BE2C (cell line): ENCODE data around the gene HTN1.
A peak's percentile ranks its signal among the peaks of the same experiment; 100 is the strongest.
"Not testable (repeated sequence)": the region's sequence is repeated elsewhere in the genome, so short reads cannot be mapped to it uniquely, and the experiment has no call there.

ENCODE experiments used
- DNase-seq: peaks from one replicate; pipeline ENCODE4 v3.0.0-alpha.2; 2020
- H3K27me3 ChIP-seq: fragments of 250-450 bp; sonication (Bioruptor Pico); 2 replicates; pipeline ENCODE4 v1.5.1; 2020; ENCODE audit warnings: mild to moderate bottlenecking
- H3K36me3 ChIP-seq: fragments of 250-450 bp; sonication (Bioruptor Pico); 2 replicates; pipeline ENCODE4 v1.5.1; 2020; ENCODE audit warnings: mild to moderate bottlenecking
- H3K4me1 ChIP-seq: fragments of 250-450 bp; sonication (Bioruptor Pico); 2 replicates; pipeline ENCODE4 v1.5.1; 2020
- H3K4me3 ChIP-seq: 2 replicates; pipeline ENCODE4 v1.5.1; 2011; ENCODE audit warnings: low read depth, low read length
- H3K9me3 ChIP-seq: fragments of 250-450 bp; sonication (Bioruptor Pico); 2 replicates; pipeline ENCODE4 v1.5.1; 2020
- CTCF ChIP-seq: IDR thresholded peaks from 2 replicates; pipeline ENCODE4 v1.5.1; 2012; ENCODE audit warnings: mild to moderate bottlenecking, low read depth, low read length

Gene HTN1

GRCh38 chr4:70041652-70042286 lies 8.5 kb upstream of the HTN1 start:
- Histone ChIP-seq H3K4me1 (no peaks in the 10 kb centered on the region), H3K36me3 (no peaks in the 10 kb centered on the region), H3K27me3 (no peaks in the 10 kb centered on the region), H3K9me3 (no peaks in the 10 kb centered on the region; the same call in 1 of the 2 replicates), H3K4me3 (no peak overlapping the region)
- DNase-seq, result peak; percentile 21
- TF ChIP-seq CTCF, result no peak

- not testable (repeated sequence) for H3K36me3 ChIP-seq, H3K4me1 ChIP-seq, H3K9me3 ChIP-seq, H3K4me3 ChIP-seq, DNase-seq, H3K27me3 ChIP-seq
Observed at GRCh38 chr4:70056534-70056933, 6.3 kb downstream of the HTN1 start.

GRCh38 chr4:70057651-70058050 lies 7.4 kb downstream of the HTN1 start:
- H3K4me3 ChIP-seq, result no peak overlapping the region
- no peaks in the 10 kb centered on the region for H3K9me3 ChIP-seq
- H3K4me1 ChIP-seq, result no peaks in the 10 kb centered on the region
- H3K36me3 ChIP-seq, result no peaks in the 10 kb centered on the region
- DNase-seq, result no peak
- no peaks in the 10 kb centered on the region for H3K27me3 ChIP-seq
- no peak for TF ChIP-seq CTCF

GRCh38 chr4:70059149-70059548 lies 8.9 kb downstream of the HTN1 start:
- no peaks in the 10 kb centered on the region for H3K27me3 ChIP-seq
- no peaks in the 10 kb centered on the region for H3K9me3 ChIP-seq
- DNase-seq, result no peak
- no peak for TF ChIP-seq CTCF
- H3K4me3 ChIP-seq, result no peak overlapping the region
- H3K36me3 ChIP-seq, result no peaks in the 10 kb centered on the region
- H3K4me1 ChIP-seq, result no peaks in the 10 kb centered on the region

GRCh38 chr4:70062000-70062399 lies 11.8 kb downstream of the HTN1 start:
- TF ChIP-seq CTCF, result no peak
- no peaks in the 10 kb centered on the region for H3K4me1 ChIP-seq
- H3K4me3 ChIP-seq, result no peak overlapping the region
- no peaks in the 10 kb centered on the region for H3K27me3 ChIP-seq
- no peaks in the 10 kb centered on the region for H3K36me3 ChIP-seq
- no peaks in the 10 kb centered on the region for H3K9me3 ChIP-seq
- no peak for DNase-seq

GRCh38 chr4:70080205-70080604 lies 30.0 kb downstream of the HTN1 start:
- no peak for DNase-seq
- H3K36me3 ChIP-seq, result no peaks in the 10 kb centered on the region
- no peak overlapping the region for H3K4me3 ChIP-seq
- H3K9me3 ChIP-seq, result no peaks in the 10 kb centered on the region
- no peak for TF ChIP-seq CTCF
- no peaks in the 10 kb centered on the region for H3K4me1 ChIP-seq
- H3K27me3 ChIP-seq, result no peaks in the 10 kb centered on the region

- Histone ChIP-seq H3K27me3 (no peaks in the 10 kb centered on the region), H3K36me3 (no peaks in the 10 kb centered on the region), H3K4me1 (no peaks in the 10 kb centered on the region), H3K9me3 (no peaks in the 10 kb centered on the region), H3K4me3 (no peak overlapping the region)
- TF ChIP-seq CTCF, result no peak
- DNase-seq, result no peak
Observed at GRCh38 chr4:70099206-70099605, 49.0 kb downstream of the HTN1 start.
